ENCODE results near the gene FAM156A. TPM values are rescaled to one million over a fixed set of nuclear protein-coding genes. Genes with fewer than 3 reads are reported as not detected.

FAM156A gene
- polyA plus RNA-seq, 1 donor from 2014 or later, result 66.6 TPM

DNA sequence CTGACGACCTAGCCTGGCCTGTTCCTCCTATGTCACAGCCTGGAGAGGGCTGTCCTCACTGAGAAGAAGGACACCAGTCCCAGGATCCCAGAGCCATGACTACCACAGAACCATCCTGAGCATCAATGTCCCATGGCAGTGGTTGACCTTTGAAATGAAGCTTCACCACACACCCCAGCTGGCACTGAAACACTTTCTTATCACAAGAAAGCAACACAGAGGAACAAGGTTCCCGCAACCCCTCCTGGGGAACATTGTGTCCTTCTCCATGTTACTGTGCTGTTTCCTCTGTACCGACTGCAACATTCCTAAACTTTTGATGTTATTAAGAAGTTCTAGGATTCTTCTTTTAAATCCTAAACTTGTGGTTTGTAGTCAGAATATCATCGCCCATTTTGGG, 21.2 kb upstream of the FAM156A start:
- Histone ChIP-seq H3K4me3 (ENCODE audit: low read length) (no peak overlapping the region), H3F3A (ENCODE audit: insufficient read depth, low read length, poor library complexity, severe bottlenecking) (no peaks in the 10 kb centered on the region), H3K79me2 (replicated peaks; ENCODE audit: insufficient read depth, low read length) (no peaks in the 10 kb centered on the region), H3K9ac (ENCODE audit: low read length) (no peak overlapping the region), H2AFZ (ENCODE audit: low read depth, low read length) (no peak overlapping the region), H3K36me3 (ENCODE audit: insufficient read depth, low read length) (no peaks in the 10 kb centered on the region), H3K27me3 (ENCODE audit: insufficient read depth, low read depth, low read length) (no peaks in the 10 kb centered on the region), H3K4me2 (ENCODE audit: low read length) (no peak overlapping the region), H4K20me1 (ENCODE audit: insufficient read depth) (no peaks in the 10 kb centered on the region), H3K27ac (ENCODE audit: low read length) (no peak overlapping the region), H3K9me2 (ENCODE audit: insufficient read depth, low read length) (no peaks in the 10 kb centered on the region), H3K9me3 (ENCODE audit: low read length) (no peaks in the 10 kb centered on the region)
- TF ChIP-seq, protein P1, sequence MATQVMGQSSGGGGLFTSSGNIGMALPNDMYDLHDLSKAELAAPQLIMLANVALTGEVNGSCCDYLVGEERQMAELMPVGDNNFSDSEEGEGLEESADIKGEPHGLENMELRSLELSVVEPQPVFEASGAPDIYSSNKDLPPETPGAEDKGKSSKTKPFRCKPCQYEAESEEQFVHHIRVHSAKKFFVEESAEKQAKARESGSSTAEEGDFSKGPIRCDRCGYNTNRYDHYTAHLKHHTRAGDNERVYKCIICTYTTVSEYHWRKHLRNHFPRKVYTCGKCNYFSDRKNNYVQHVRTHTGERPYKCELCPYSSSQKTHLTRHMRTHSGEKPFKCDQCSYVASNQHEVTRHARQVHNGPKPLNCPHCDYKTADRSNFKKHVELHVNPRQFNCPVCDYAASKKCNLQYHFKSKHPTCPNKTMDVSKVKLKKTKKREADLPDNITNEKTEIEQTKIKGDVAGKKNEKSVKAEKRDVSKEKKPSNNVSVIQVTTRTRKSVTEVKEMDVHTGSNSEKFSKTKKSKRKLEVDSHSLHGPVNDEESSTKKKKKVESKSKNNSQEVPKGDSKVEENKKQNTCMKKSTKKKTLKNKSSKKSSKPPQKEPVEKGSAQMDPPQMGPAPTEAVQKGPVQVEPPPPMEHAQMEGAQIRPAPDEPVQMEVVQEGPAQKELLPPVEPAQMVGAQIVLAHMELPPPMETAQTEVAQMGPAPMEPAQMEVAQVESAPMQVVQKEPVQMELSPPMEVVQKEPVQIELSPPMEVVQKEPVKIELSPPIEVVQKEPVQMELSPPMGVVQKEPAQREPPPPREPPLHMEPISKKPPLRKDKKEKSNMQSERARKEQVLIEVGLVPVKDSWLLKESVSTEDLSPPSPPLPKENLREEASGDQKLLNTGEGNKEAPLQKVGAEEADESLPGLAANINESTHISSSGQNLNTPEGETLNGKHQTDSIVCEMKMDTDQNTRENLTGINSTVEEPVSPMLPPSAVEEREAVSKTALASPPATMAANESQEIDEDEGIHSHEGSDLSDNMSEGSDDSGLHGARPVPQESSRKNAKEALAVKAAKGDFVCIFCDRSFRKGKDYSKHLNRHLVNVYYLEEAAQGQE (IDR thresholded peaks at IDR 0.05; ENCODE audit: borderline replicate concordance), result no peak
- no peak for TF ChIP-seq RAD21 (conservative IDR thresholded peaks at IDR 0.05)
- TF ChIP-seq SMC3 (conservative IDR thresholded peaks at IDR 0.05; ENCODE audit: poor library complexity), result no peak
- TF ChIP-seq, protein P2, sequence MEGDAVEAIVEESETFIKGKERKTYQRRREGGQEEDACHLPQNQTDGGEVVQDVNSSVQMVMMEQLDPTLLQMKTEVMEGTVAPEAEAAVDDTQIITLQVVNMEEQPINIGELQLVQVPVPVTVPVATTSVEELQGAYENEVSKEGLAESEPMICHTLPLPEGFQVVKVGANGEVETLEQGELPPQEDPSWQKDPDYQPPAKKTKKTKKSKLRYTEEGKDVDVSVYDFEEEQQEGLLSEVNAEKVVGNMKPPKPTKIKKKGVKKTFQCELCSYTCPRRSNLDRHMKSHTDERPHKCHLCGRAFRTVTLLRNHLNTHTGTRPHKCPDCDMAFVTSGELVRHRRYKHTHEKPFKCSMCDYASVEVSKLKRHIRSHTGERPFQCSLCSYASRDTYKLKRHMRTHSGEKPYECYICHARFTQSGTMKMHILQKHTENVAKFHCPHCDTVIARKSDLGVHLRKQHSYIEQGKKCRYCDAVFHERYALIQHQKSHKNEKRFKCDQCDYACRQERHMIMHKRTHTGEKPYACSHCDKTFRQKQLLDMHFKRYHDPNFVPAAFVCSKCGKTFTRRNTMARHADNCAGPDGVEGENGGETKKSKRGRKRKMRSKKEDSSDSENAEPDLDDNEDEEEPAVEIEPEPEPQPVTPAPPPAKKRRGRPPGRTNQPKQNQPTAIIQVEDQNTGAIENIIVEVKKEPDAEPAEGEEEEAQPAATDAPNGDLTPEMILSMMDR (IDR thresholded peaks at IDR 0.05; ENCODE audit: poor library complexity, severe bottlenecking), result no peak
- TF ChIP-seq EZH2 (IDR thresholded peaks at IDR 0.05; ENCODE audit: borderline replicate concordance, insufficient read depth, low read length, poor library complexity, severe bottlenecking), result no peak
- TF ChIP-seq TAF1 (IDR thresholded peaks at IDR 0.05; ENCODE audit: low read depth), result no peak
- TF ChIP-seq EP300 (conservative IDR thresholded peaks at IDR 0.05; ENCODE audit: poor library complexity, severe bottlenecking), result no peak
- TF ChIP-seq POLR2AphosphoS5 (IDR thresholded peaks at IDR 0.05), result no peak

- no peaks in the 10 kb centered on the region for H3K79me2 ChIP-seq (replicated peaks; ENCODE audit: insufficient read depth, low read length)
- no peak overlapping the region for H3K27ac ChIP-seq (ENCODE audit: low read length)
These were observed 19.6 kb upstream of the FAM156A start for GRCh38 chrX:52977953-52978352.

More at GRCh38 chrX:52977953-52978352, 19.6 kb upstream of the FAM156A start:
- Histone ChIP-seq H2AFZ (ENCODE audit: low read depth, low read length) (no peak overlapping the region), H3K9me2 (ENCODE audit: insufficient read depth, low read length) (no peaks in the 10 kb centered on the region), H3K9me3 (ENCODE audit: low read length) (no peaks in the 10 kb centered on the region), H3K4me2 (ENCODE audit: low read length) (no peak overlapping the region), H4K20me1 (ENCODE audit: insufficient read depth) (no peaks in the 10 kb centered on the region), H3K27me3 (ENCODE audit: insufficient read depth, low read depth, low read length) (no peaks in the 10 kb centered on the region), H3K9ac (ENCODE audit: low read length) (no peak overlapping the region), H3K4me3 (ENCODE audit: low read length) (no peak overlapping the region), H3F3A (ENCODE audit: insufficient read depth, low read length, poor library complexity, severe bottlenecking) (no peaks in the 10 kb centered on the region), H3K36me3 (ENCODE audit: insufficient read depth, low read length) (no peaks in the 10 kb centered on the region)
- TF ChIP-seq, protein P1 (IDR thresholded peaks at IDR 0.05; ENCODE audit: borderline replicate concordance), result no peak
- TF ChIP-seq TAF1 (IDR thresholded peaks at IDR 0.05; ENCODE audit: low read depth) (no peak), EZH2 (IDR thresholded peaks at IDR 0.05; ENCODE audit: borderline replicate concordance, insufficient read depth, low read length, poor library complexity, severe bottlenecking) (no peak), SMC3 (conservative IDR thresholded peaks at IDR 0.05; ENCODE audit: poor library complexity) (no peak), EP300 (conservative IDR thresholded peaks at IDR 0.05; ENCODE audit: poor library complexity, severe bottlenecking) (no peak), POLR2AphosphoS5 (IDR thresholded peaks at IDR 0.05) (no peak), RAD21 (conservative IDR thresholded peaks at IDR 0.05) (no peak), MXI1 (conservative IDR thresholded peaks at IDR 0.05; ENCODE audit: poor library complexity, severe bottlenecking) (no peak)
- TF ChIP-seq, protein P2 (IDR thresholded peaks at IDR 0.05; ENCODE audit: poor library complexity, severe bottlenecking), result no peak
